CD14-positive monocyte (primary cell): ENCODE measurements around the gene CRAMP1. TPM values are rescaled to one million over a fixed set of nuclear protein-coding genes. Genes with fewer than 3 reads are reported as not detected.

Source experiments
- DNase-seq, 3 donors: peaks; one replicate each; pipeline ENCODE4 v3.0.0-alpha.2; 2011 to 2022
- H2AFZ ChIP-seq: 2 replicates; pipeline ENCODE4 v1.6.0; 2012; ENCODE audit warnings: mild to moderate bottlenecking, low read depth, low read length, inconsistent platforms; ENCODE audit not compliant: insufficient read depth, poor library complexity, severe bottlenecking
- H3K27ac ChIP-seq, 2 donors: 1 replicate in 1 of 2; 2 replicates in 1 of 2; pipeline ENCODE4 v1.5.1; 2012 to 2013; ENCODE audit warnings: low read length in 2 of 2, control low read depth in 1 of 2, inconsistent platforms in 1 of 2, low read depth in 1 of 2, mild to moderate bottlenecking in 1 of 2
- H3K27me3 ChIP-seq, 2 donors: one replicate each; pipeline versions ENCODE4 v1.6.0 to v1.6.1; 2011 to 2013; ENCODE audit warnings: low read length in 2 of 2; ENCODE audit not compliant: control insufficient read depth in 2 of 2, insufficient read depth in 2 of 2
- H3K36me3 ChIP-seq, 2 donors: replicated peaks in 1 of 2; 1 replicate in 1 of 2; 2 replicates in 1 of 2; pipeline versions ENCODE4 v1.5.1 to v1.6.1; 2012 to 2013; ENCODE audit warnings: low read length in 2 of 2, control low read depth in 1 of 2, inconsistent platforms in 1 of 2, mild to moderate bottlenecking in 1 of 2; ENCODE audit not compliant: insufficient read depth in 2 of 2, control insufficient read depth in 1 of 2
- H3K4me1 ChIP-seq, 2 donors: 1 replicate in 1 of 2; 2 replicates in 1 of 2; pipeline versions ENCODE4 v1.5.1 to v1.6.1; 2012 to 2013; ENCODE audit warnings: low read length in 2 of 2, control low read depth in 1 of 2, inconsistent platforms in 1 of 2, mild to moderate bottlenecking in 1 of 2, moderate library complexity in 1 of 2; ENCODE audit not compliant: insufficient read depth in 2 of 2, control insufficient read depth in 1 of 2
- H3K4me2 ChIP-seq: replicated peaks from 2 replicates; pipeline ENCODE3; 2012; ENCODE audit warnings: low read length, moderate library complexity, mild to moderate bottlenecking; ENCODE audit not compliant: poor library complexity, severe bottlenecking; ENCODE audit errors: extremely low read depth
- H3K4me3 ChIP-seq, 3 experiments: fragments of 200-600 bp in 1 of 3; sonication (generic) in 1 of 3; replicated peaks in 1 of 3; 1 replicate in 2 of 3; 2 replicates in 1 of 3; pipeline ENCODE4 v1.5.1; 2011 to 2013; ENCODE audit warnings: low read length in 3 of 3, mild to moderate bottlenecking in 3 of 3, control low read depth in 2 of 3, low read depth in 2 of 3, inconsistent platforms in 1 of 3, moderate library complexity in 1 of 3
- H3K79me2 ChIP-seq: 2 replicates; pipeline ENCODE4 v1.6.0; 2012; ENCODE audit warnings: mild to moderate bottlenecking, control low read depth, inconsistent platforms, low read length, moderate library complexity; ENCODE audit not compliant: insufficient read depth
- H3K9ac ChIP-seq: 2 replicates; pipeline ENCODE4 v1.6.0; 2017; ENCODE audit warnings: low read length, mild to moderate bottlenecking; ENCODE audit not compliant: insufficient read depth, poor library complexity, severe bottlenecking
- H3K9me3 ChIP-seq, 2 donors: replicated peaks in 1 of 2; 1 replicate in 1 of 2; 2 replicates in 1 of 2; pipeline versions ENCODE4 v1.5.1 to v1.6.1; 2012 to 2013; ENCODE audit warnings: low read length in 2 of 2, control low read depth in 1 of 2; ENCODE audit not compliant: control insufficient read depth in 1 of 2, insufficient read depth in 1 of 2
- H4K20me1 ChIP-seq: 2 replicates; pipeline ENCODE4 v1.6.0; 2012; ENCODE audit warnings: mild to moderate bottlenecking, low read length, control low read depth, moderate library complexity; ENCODE audit not compliant: insufficient read depth
- H3K27ac Mint-ChIP-seq, 7 donors: one replicate each; pipeline ENCODE4 v1.8.0; 2020; ENCODE audit warnings: mild to moderate bottlenecking in 7 of 7, mixed read lengths in 7 of 7, moderate library complexity in 6 of 7, inconsistent platforms in 2 of 7
- H3K27me3 Mint-ChIP-seq, 3 donors: one replicate each; pipeline ENCODE4 v1.8.0; 2021 to 2022; ENCODE audit warnings: low read depth in 3 of 3, mild to moderate bottlenecking in 3 of 3, mixed read lengths in 3 of 3, moderate library complexity in 3 of 3, inconsistent platforms in 1 of 3
- H3K36me3 Mint-ChIP-seq, 2 donors: one replicate each; pipeline ENCODE4 v1.8.0; 2020; ENCODE audit warnings: mixed read lengths in 2 of 2, inconsistent platforms in 1 of 2, mild to moderate bottlenecking in 1 of 2
- H3K4me1 Mint-ChIP-seq: one replicate; pipeline ENCODE4 v1.8.0; 2020; ENCODE audit warnings: mild to moderate bottlenecking, mixed read lengths
- H3K4me3 Mint-ChIP-seq, 2 donors: one replicate each; pipeline ENCODE4 v1.8.0; 2020; ENCODE audit warnings: mild to moderate bottlenecking in 2 of 2, mixed read lengths in 2 of 2, moderate library complexity in 1 of 2
- H3K9me3 Mint-ChIP-seq, 7 donors: one replicate each; pipeline ENCODE4 v1.8.0; 2020 to 2022; ENCODE audit warnings: mixed read lengths in 7 of 7, mild to moderate bottlenecking in 6 of 7, moderate library complexity in 6 of 7, inconsistent platforms in 2 of 7
- WGBS: methylation state at CpG from one replicate; pipeline ENCODE4 v1.1.5; 2013; ENCODE audit warnings: missing lambda C conversion rate; ENCODE audit not compliant: insufficient coverage; 5-methylcytosine and 5-hydroxymethylcytosine counted together
- intact Hi-C, 2 donors: fragments of 100-400 bp; cut with micrococcal nuclease; formaldehyde crosslinking; loops; one replicate each; pipeline versions ENCODE4 v1.15.0 to v1.15.1; 2023
- polyA plus RNA-seq, 3 donors: library from polyadenylated mRNA; depleted of rRNA in 1 of 3; unstranded in 2 of 3; stranded (reverse) in 1 of 3; fragments of 300-500 nt in 2 of 3; fragments of >200 nt in 1 of 3; fragmentation: Illumina TruSeq in 2 of 3; gene quantifications; 1 replicate in 2 of 3; 2 replicates in 1 of 3; pipeline ENCODE4 v1.2.3, GENCODE V29; 2012 to 2021
- TF ChIP-seq, protein P1 (sequence below): fragments of 200-600 bp; IDR thresholded peaks from one replicate; pipeline ENCODE4 v1.8.0; 2022; ENCODE audit warnings: antibody characterized with exemption, mild to moderate bottlenecking

The CRAMP1 gene
- polyA plus RNA-seq, 3 donors: 0.46 to 12.3 (median 1.0) TPM

DNA sequence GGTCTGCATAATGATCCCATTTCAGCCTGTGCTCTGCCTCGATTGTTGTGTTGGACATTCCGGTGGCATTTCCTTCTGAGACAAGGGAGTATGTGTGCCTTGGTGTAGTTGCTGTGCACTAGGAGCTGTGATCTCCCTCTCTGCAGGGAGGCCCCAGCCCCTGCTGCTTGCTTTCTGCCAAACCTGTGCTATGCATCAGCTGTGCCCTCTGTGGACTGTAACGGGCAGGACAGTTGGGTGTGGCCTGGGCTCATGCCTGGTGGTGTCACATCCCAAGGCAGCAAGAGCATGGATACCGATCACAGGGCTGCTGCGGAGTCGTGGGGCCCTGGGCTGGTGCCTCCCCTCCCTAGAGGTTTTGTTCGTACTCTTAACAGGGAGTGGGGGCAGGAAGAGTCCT is 62.1 kb downstream of the CRAMP1 start:
- Mint-ChIP-seq H3K27me3 (peaks cover 0 to 4% (median 1%) of the 10 kb centered on the region in 3 donors), H3K36me3 (peaks cover 63 to 68% of the 10 kb centered on the region in 2 donors), H3K27ac (no peak overlapping the region), H3K9me3 (no peaks in the 10 kb centered on the region), H3K4me1 (peaks cover 10% of the 10 kb centered on the region), H3K4me3 (no peak overlapping the region)
- H2AFZ ChIP-seq: no peak overlapping the region
- intact Hi-C loops: loop anchor here in 1 of 2 donors (10.0 kb wide), 1 partner anchor 60 kb away; the partner anchor contains the start of genes CRAMP1 and IFT140
- WGBS: 92% methylated on average over 7 of the region's 7 CpGs
- no peaks in the 10 kb centered on the region for H3K27me3 ChIP-seq
- no peaks in the 10 kb centered on the region for H3K9me3 ChIP-seq
- H3K4me3 ChIP-seq: no peak overlapping the region
- H3K4me2 ChIP-seq: no peak overlapping the region
- H4K20me1 ChIP-seq: no peaks in the 10 kb centered on the region
- DNase-seq: no peak
- peaks cover 61 to 72% of the 10 kb centered on the region in 2 donors for H3K36me3 ChIP-seq
- TF ChIP-seq, protein P1, sequence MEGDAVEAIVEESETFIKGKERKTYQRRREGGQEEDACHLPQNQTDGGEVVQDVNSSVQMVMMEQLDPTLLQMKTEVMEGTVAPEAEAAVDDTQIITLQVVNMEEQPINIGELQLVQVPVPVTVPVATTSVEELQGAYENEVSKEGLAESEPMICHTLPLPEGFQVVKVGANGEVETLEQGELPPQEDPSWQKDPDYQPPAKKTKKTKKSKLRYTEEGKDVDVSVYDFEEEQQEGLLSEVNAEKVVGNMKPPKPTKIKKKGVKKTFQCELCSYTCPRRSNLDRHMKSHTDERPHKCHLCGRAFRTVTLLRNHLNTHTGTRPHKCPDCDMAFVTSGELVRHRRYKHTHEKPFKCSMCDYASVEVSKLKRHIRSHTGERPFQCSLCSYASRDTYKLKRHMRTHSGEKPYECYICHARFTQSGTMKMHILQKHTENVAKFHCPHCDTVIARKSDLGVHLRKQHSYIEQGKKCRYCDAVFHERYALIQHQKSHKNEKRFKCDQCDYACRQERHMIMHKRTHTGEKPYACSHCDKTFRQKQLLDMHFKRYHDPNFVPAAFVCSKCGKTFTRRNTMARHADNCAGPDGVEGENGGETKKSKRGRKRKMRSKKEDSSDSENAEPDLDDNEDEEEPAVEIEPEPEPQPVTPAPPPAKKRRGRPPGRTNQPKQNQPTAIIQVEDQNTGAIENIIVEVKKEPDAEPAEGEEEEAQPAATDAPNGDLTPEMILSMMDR: no peak
- no peak overlapping the region for H3K27ac ChIP-seq
- H3K4me1 ChIP-seq: peaks cover 12 to 17% of the 10 kb centered on the region in 2 donors
- H3K79me2 ChIP-seq: peaks cover 11% of the 10 kb centered on the region
- H3K9ac ChIP-seq: no peak overlapping the region

- intact Hi-C loops: loop anchor here in 1 of 2 donors (5.0 to 10.0 kb wide), 2 partner anchors 52 to 60 kb away; partner anchors contain the start of genes CRAMP1 and IFT140
- peaks cover 54 to 65% of the 10 kb centered on the region in 2 donors for H3K36me3 ChIP-seq
- no peak overlapping the region for H3K27ac ChIP-seq
Observed at GRCh38 chr16:1674751-1675664, 62.8 kb downstream of the CRAMP1 start.

More at GRCh38 chr16:1674751-1675664, 62.8 kb downstream of the CRAMP1 start:
- TF ChIP-seq, protein P1: no peak
- no peak overlapping the region for H3K4me3 Mint-ChIP-seq
- H3K4me2 ChIP-seq: no peak overlapping the region
- peaks cover 56 to 61% of the 10 kb centered on the region in 2 donors for H3K36me3 Mint-ChIP-seq
- H2AFZ ChIP-seq: no peak overlapping the region
- H3K4me1 Mint-ChIP-seq: peaks cover 13% of the 10 kb centered on the region
- WGBS: 95% methylated on average over 16 of the region's 19 CpGs
- no peak overlapping the region for H3K9ac ChIP-seq
- H3K27me3 ChIP-seq: no peaks in the 10 kb centered on the region
- H3K79me2 ChIP-seq: peaks cover 18% of the 10 kb centered on the region
- H3K4me1 ChIP-seq: peaks cover 13 to 18% of the 10 kb centered on the region in 2 donors
- H3K4me3 ChIP-seq: no peak overlapping the region
- no peaks in the 10 kb centered on the region for H4K20me1 ChIP-seq
- H3K9me3 ChIP-seq: no peaks in the 10 kb centered on the region
- H3K9me3 Mint-ChIP-seq: no peaks in the 10 kb centered on the region
- H3K27me3 Mint-ChIP-seq: peaks cover 0 to 4% (median 1%) of the 10 kb centered on the region in 3 donors
- DNase-seq: no peak
- peak overlapping the region in 2 of 7 donors; percentile 23 to 64 for H3K27ac Mint-ChIP-seq
